ENCODE data around the gene TNIP3.
A peak's percentile ranks its signal among the peaks of the same experiment; 100 is the strongest.
"Not testable (repeated sequence)": the region's sequence is repeated elsewhere in the genome, so short reads cannot be mapped to it uniquely, and the experiment has no call there.

The TNIP3 gene, protein sequence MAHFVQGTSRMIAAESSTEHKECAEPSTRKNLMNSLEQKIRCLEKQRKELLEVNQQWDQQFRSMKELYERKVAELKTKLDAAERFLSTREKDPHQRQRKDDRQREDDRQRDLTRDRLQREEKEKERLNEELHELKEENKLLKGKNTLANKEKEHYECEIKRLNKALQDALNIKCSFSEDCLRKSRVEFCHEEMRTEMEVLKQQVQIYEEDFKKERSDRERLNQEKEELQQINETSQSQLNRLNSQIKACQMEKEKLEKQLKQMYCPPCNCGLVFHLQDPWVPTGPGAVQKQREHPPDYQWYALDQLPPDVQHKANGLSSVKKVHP

GRCh38 chr4:121164291-121164690 is at the start of gene TNIP3:
TSS of gene TNIP3 (minus strand) at chr4:121164321. CDS start at chr4:121164125, 196 bp downstream.
- DNase-seq: no peak

GRCh38 chr4:121212806-121213205 is 48.7 kb upstream of the TNIP3 start:
- no peak for DNase-seq
- intact Hi-C loops (cut with DNase I): no loop called here

More at GRCh38 chr4:121164291-121164690, at the start of gene TNIP3:
- intact Hi-C loops (cut with DNase I): no loop called here

DNA sequence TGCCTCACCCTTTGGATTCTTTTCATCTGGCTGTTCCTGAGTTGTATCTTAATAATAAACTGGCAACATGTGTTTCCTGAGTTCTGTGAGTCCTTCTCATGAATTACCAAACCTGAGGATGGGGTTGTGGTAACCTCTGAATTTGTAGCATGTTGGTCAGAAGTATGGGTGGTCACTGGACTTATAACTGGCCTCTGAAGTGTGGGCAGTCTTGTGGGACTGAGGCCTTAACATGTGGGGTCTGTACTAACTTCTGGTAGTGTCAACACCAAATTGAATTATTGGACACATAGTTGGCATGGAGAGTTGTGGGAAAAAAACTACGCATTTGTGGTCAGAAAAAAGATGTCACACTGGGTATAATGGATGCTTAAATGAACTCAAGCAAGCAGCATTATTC is 45.0 kb upstream of the TNIP3 start:
- DNase-seq: no peak
- intact Hi-C loops (cut with DNase I): no loop called here

DNA sequence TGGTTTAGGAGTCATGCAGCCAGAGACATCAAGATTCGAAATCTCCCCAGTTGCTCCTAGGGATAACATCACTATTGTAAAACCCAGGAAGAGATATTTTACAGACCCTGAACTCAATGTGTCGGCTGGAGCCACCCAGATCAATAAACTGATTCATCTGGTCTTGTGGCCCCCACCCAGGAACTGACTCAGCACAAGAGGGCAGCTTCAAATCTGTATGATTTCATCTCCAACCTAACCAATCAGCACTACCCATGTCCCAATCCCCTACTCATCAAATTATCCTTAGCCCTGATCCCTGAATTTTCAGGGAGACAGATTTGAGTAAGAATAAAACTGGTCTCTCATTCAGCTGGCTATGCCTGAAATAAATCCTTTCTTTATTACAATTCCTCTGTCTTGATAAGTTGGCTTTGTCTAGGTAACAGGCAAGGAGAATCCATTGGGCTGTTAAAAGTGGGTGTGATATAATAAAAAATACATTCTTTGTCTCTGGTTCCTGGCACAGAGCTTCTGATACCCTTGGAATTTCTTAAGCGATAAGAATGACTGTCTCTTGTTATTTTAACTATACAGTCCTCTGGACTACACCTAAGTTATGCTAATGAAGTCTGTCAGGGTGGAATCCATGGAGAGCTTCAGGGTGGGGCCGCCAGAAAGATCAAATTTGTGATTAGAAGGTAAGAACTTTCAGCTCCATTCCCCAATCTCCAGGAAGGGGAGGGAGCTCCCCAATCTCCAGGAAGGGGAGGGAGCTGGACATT is 44.3 kb upstream of the TNIP3 start:
- DNase-seq: no peak
- intact Hi-C loops (cut with DNase I): no loop called here

DNA sequence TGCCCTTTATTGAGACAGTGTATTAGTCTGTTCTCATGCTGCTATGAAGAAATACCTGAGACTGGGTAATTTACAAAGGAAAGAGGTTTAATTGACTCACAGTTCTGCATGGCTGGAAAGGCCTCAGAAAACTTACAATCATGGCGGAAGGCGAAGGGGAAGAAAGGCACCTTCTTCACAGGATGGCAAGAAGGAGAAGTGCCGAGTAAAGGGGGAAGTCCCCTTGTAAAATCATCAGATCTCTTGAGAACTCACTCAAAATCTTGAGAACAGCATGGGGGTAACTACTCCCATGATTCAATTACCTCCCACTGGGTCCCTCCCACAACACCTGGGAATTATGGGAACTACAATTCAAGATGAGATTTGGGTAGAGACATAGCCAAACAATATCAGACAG is 41.7 kb upstream of the TNIP3 start:
- intact Hi-C loops (cut with DNase I); DNase-seq: not testable (repeated sequence)

GRCh38 chr4:121200795-121201472 is 36.8 kb upstream of the TNIP3 start:
- intact Hi-C loops (cut with DNase I): no loop called here
- DNase-seq: no peak

- no peak for DNase-seq
Measured at GRCh38 chr4:121199742-121200561, 35.8 kb upstream of the TNIP3 start.

DNA sequence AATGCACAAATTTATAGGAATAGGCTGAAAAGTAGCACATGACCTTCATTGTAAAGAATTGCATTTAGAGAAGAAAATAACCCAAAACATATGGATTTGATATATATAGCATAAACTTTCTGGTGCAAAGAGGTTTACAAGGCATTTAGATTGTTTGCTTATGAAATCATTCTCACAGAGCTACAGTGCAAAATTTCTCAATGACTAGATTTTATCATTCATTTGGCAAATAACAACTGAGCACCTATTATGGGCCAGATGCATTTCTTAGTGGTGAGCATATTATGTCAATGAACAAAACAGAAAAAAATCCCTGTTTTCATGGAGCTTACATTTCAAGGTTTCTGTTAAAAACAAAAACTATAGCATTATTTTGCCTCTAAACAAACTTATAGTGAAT is 34.1 kb upstream of the TNIP3 start:
- DNase-seq: no peak
- intact Hi-C loops (cut with DNase I): no loop called here

More at GRCh38 chr4:121199742-121200561, 35.8 kb upstream of the TNIP3 start:
- intact Hi-C loops (cut with DNase I): no loop called here

DNA sequence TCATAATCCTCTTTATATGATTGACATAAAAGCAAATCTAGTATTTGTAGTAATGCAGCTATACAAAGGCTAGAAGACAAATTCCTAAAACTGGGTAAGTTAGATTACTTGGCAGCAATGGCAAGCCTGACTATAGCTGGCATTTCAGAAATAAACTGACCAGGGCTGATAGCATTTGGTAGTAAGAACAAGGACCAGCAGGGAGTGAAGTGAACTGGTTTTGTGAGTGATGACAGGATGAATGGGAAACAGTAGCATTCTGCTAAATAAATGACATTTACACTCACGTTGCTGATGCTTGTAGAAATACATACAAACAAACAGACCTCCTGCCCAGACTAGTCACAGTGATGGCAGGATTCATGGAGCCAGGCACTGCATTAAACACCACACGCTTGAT is 31.5 kb upstream of the TNIP3 start:
- intact Hi-C loops (cut with DNase I): no loop called here
- no peak for DNase-seq

DNA sequence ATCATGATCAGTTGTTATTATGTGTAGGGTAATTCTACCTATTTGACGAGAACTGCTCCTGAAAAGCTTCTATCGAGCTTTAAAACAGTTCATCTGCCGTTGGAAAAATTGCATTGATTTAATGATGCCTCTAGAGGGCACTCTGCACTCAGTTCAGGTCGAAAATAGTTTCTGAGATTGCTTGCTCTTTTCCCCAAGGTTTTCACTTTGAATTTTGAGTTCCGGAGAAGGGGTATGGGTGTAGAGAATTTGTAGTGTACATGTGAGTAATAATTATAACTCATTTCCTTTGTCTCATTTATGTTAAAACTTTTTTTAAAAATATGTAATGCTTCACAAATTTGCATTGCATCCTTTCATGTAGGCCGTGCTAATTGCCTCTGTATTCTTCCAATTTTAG is 28.4 kb upstream of the TNIP3 start:
- intact Hi-C loops (cut with DNase I): loop anchor here (2.0 kb wide), 1 partner anchor 60 kb away; no protein-coding TSS in a partner anchor
- peak in 11 of 42 donors; percentile 3 to 42 (median 21) for DNase-seq

- intact Hi-C loops (cut with DNase I): loop anchor here (2.0 kb wide), 1 partner anchor 61 kb away; no protein-coding TSS in a partner anchor
- no peak for DNase-seq
Measured at GRCh38 chr4:121192013-121192412, 27.9 kb upstream of the TNIP3 start.

DNA sequence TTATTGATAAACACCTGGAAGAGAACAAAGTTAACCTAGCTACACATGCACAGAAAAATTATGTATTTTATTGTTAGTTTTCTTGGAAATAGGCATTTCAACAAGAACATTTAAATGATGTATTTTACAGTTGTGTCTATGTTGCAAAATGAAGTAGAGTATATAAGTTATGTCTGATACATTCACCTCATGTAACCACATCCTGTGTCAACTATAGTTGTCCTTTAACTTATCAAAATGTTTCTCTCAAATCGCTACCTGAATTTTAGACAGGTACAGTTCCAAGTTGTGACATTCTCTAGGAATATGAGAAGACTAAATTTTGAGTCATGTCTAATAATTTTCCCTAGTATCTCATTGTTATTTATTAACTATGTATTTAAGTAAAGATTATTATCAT is 27.2 kb upstream of the TNIP3 start:
- intact Hi-C loops (cut with DNase I): no loop called here
- no peak for DNase-seq

- no peak for DNase-seq
- intact Hi-C loops (cut with DNase I): no loop called here
Measured at GRCh38 chr4:121190389-121190788, 26.3 kb upstream of the TNIP3 start.

GRCh38 chr4:121189326-121190215 is 25.4 kb upstream of the TNIP3 start:
- intact Hi-C loops (cut with DNase I): no loop called here
- no peak for DNase-seq

GRCh38 chr4:121187206-121187605 is 23.1 kb upstream of the TNIP3 start:
- no peak for DNase-seq
- intact Hi-C loops (cut with DNase I): no loop called here

DNA sequence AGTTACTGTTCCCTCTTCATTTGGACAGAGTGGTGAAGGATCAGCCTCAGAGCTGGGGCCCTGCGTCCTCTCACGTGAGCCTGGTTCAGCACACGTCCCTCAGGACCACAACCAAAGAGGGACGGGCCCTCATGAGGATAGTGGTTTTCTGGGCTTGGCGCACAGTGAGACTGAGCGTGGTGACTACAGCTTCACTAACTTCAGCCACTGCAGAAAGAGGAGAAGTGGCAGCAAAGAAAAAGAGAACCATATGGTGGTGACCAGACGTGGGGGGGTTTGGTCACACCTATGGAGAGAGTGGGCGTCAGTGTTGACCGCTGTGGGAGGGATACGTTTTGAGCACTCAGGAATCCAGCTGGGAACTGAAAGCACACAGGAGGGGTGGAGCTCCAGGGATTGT is 21.8 kb upstream of the TNIP3 start:
- intact Hi-C loops (cut with DNase I): no loop called here
- DNase-seq: no peak

DNA sequence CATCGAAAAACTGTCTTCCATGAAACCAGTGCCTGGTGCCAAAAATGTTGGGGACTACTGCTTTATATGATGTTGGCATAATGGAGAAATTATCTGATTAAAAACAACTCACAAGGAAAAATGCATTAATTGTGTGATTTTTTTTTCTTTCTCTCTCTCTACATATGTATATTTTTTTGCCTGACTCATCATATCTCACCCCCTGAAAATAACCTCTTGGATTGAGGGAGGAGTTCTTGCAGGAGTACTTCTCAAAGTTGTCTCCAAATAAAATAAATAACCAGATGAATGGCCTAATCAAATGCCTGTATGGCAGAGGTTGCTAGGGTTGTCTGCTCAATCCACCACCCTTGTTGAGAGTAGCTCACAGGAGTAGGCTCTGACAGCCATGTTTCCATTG is 19.9 kb upstream of the TNIP3 start:
- DNase-seq: no peak
- intact Hi-C loops (cut with DNase I): no loop called here

DNA sequence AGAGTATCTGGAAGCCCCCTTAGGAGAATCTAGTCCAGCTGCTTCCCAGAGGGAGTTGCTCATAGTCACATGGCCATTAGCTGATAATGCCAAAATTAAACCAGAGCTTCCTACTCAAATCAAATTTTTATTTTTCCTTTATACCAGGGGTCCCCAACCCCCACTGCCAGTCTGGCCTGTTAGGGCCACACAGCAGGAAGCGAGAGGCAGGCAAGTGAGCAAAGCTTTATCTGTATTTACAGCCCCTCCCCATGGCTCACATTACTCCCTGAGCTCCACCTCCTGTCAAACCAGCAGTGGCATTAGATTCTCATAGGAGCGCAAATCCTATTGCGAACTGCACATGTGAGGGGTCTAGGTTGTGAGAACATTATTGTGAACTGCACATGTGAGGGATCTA is 19.2 kb upstream of the TNIP3 start:
- no peak for DNase-seq
- intact Hi-C loops (cut with DNase I): no loop called here

All from head of caudate nucleus (tissue), 42 donors.